Keratinocyte (primary cell): Measurements from ENCODE around the gene IFNB1. TPM values are rescaled to one million over a fixed set of nuclear protein-coding genes. Genes with fewer than 3 reads are reported as not detected.

Experiments used
- DNase-seq: peaks from one replicate; pipeline ENCODE4 v3.0.0-alpha.2; 2011; ENCODE audit warnings: low read depth, missing footprints, low spot score
- FAIRE-seq: peaks from 2 replicates; lab custom pipeline; 2011; peaks lifted over from hg19 to GRCh38; lab: Jason Lieb, UNC
- H2AFZ ChIP-seq: 2 replicates; pipeline ENCODE4 v1.6.0; 2012; ENCODE audit warnings: low read length, control low read depth, inconsistent platforms; ENCODE audit not compliant: control insufficient read depth
- H3K27ac ChIP-seq: 2 replicates; pipeline ENCODE4 v1.5.1; 2011; ENCODE audit warnings: low read length; ENCODE audit not compliant: control insufficient read depth, insufficient read depth
- H3K27me3 ChIP-seq: 3 replicates; pipeline ENCODE4 v1.6.0; 2011; ENCODE audit warnings: low read length; ENCODE audit not compliant: control insufficient read depth, insufficient read depth; ENCODE audit errors: extremely low read depth
- H3K36me3 ChIP-seq, 2 experiments: 2 replicates in 1 of 2; 3 replicates in 1 of 2; pipeline ENCODE4 v1.5.1; 2011; ENCODE audit warnings: low read length in 2 of 2, mild to moderate bottlenecking in 1 of 2; ENCODE audit not compliant: control insufficient read depth in 2 of 2, insufficient read depth in 2 of 2; ENCODE audit errors: extremely low read depth in 1 of 2
- H3K4me1 ChIP-seq: 3 replicates; pipeline ENCODE4 v1.5.1; 2011; ENCODE audit warnings: low read length; ENCODE audit not compliant: control insufficient read depth, insufficient read depth; ENCODE audit errors: extremely low read depth
- H3K4me2 ChIP-seq: 3 replicates; pipeline ENCODE4 v1.6.0; 2011; ENCODE audit warnings: low read depth, low read length; ENCODE audit not compliant: control insufficient read depth, insufficient read depth; ENCODE audit errors: extremely low read depth
- H3K4me3 ChIP-seq, 3 experiments: fragments of 200-600 bp in 1 of 3; sonication (generic) in 1 of 3; 2 replicates in 2 of 3; 3 replicates in 1 of 3; pipeline ENCODE4 v1.5.1; 2011 to 2016; ENCODE audit warnings: low read length in 3 of 3, mild to moderate bottlenecking in 3 of 3, control low read depth in 2 of 3, inconsistent platforms in 1 of 3, low read depth in 1 of 3, mixed read lengths in 1 of 3, mixed run types in 1 of 3, moderate library complexity in 1 of 3; ENCODE audit not compliant: control insufficient read depth in 2 of 3, insufficient read depth in 2 of 3; ENCODE audit errors: extremely low read depth in 1 of 3
- H3K79me2 ChIP-seq: 2 replicates; pipeline ENCODE4 v1.6.0; 2012; ENCODE audit warnings: low read length; ENCODE audit not compliant: control insufficient read depth, insufficient read depth
- H3K9ac ChIP-seq: 3 replicates; pipeline ENCODE4 v1.6.0; 2011; ENCODE audit warnings: low read length; ENCODE audit not compliant: control insufficient read depth, insufficient read depth; ENCODE audit errors: extremely low read depth
- H3K9me1 ChIP-seq: 3 replicates; pipeline ENCODE4 v1.6.0; 2011; ENCODE audit warnings: low read length; ENCODE audit not compliant: control insufficient read depth, insufficient read depth; ENCODE audit errors: extremely low read depth
- H3K9me3 ChIP-seq: 2 replicates; pipeline ENCODE4 v1.5.1; 2012; ENCODE audit warnings: low read depth, low read length; ENCODE audit not compliant: control insufficient read depth
- H4K20me1 ChIP-seq: 3 replicates; pipeline ENCODE4 v1.6.0; 2011; ENCODE audit warnings: low read length; ENCODE audit not compliant: control insufficient read depth, insufficient read depth; ENCODE audit errors: extremely low read depth
- CTCF ChIP-seq, 3 experiments: IDR thresholded peaks in 1 of 3; conservative IDR thresholded peaks in 1 of 3; optimal IDR thresholded peaks in 1 of 3; 2 replicates in 2 of 3; 3 replicates in 1 of 3; pipeline versions ENCODE3 to v1.5.1; 2011; ENCODE audit warnings: low read length in 3 of 3, mild to moderate bottlenecking in 3 of 3, moderate library complexity in 2 of 3, control low read depth in 1 of 3, inconsistent platforms in 1 of 3; ENCODE audit not compliant: insufficient read depth in 2 of 3; ENCODE audit errors: extremely low read depth in 1 of 3
- EZH2 ChIP-seq: IDR thresholded peaks from one replicate; pipeline ENCODE4 v1.6.1; 2012; ENCODE audit warnings: inconsistent platforms, mild to moderate bottlenecking, low read length, moderate library complexity
- dilution Hi-C: fragments of 300-500 bp; cut with MboI; formaldehyde crosslinking; loops from one replicate; pipeline ENCODE4 v1.7.0; 2020; ENCODE audit warnings: low sequenced_read_pairs; ENCODE audit not compliant: extremely low pct_ligation_motif_present
- polyA plus RNA-seq, 5 experiments: library from polyadenylated mRNA; depleted of rRNA in 3 of 5; stranded (reverse) in 3 of 5; stranded (forward) in 1 of 5; unstranded in 1 of 5; fragments of >200 nt; gene quantifications; 1 replicate in 1 of 5; 2 replicates in 3 of 5; 3 replicates in 1 of 5; pipeline versions ENCODE4 v1.2.1 to v1.2.3, GENCODE V29; 2011 to 2012; ENCODE audit warnings: missing spikeins in 2 of 5, low read depth in 1 of 5, low replicate concordance in 1 of 5

IFNB1 gene
- polyA plus RNA-seq, 1 donor (not counting 4 experiments of a cell fraction or from before 2014, with no cell fraction given) = 0.07 TPM

DNA sequence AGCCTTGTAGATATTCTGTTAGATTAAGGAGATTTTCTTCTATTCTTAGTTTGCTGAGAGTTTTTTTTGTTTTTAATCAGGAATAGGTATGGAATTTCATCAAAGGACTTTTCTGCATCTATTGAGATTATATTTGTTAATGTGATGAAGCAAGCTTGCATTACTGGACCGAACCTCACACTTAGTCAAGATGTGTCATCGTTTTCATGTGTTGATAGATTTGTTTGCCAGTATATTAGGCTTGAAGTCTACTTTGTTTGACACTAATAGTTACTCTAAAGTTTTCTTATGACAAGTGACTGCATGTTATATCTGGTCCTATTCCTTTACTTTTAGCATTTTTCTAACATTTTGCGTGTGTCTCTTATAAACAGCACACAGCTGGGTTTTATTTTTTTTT lies 33.9 kb downstream of the IFNB1 start:
- H3K9me3 ChIP-seq = no peaks in the 10 kb centered on the region
- no peaks in the 10 kb centered on the region for H3K4me1 ChIP-seq
- H3K9me1 ChIP-seq = no peaks in the 10 kb centered on the region
- no peaks in the 10 kb centered on the region for H3K79me2 ChIP-seq
- H4K20me1 ChIP-seq = no peaks in the 10 kb centered on the region
- TF ChIP-seq CTCF (optimal IDR thresholded peaks at IDR 0.05 in 1 of 3, IDR thresholded peaks at IDR 0.05 in 1 of 3, conservative IDR thresholded peaks at IDR 0.05 in 1 of 3; ENCODE audit: extremely low read depth in 1 of 3, insufficient read depth in 2 of 3, low read length in 3 of 3) = no peak
- TF ChIP-seq EZH2 = no peak
- dilution Hi-C loops = no loop called here
- no peak overlapping the region for H3K9ac ChIP-seq
- no peak overlapping the region for H3K27ac ChIP-seq
- no peaks in the 10 kb centered on the region for H3K36me3 ChIP-seq
- no peak overlapping the region for H3K4me2 ChIP-seq
- no peaks in the 10 kb centered on the region for H3K27me3 ChIP-seq
- no peak overlapping the region for H2AFZ ChIP-seq
- no peak overlapping the region for H3K4me3 ChIP-seq
- DNase-seq = no peak
- no peak for FAIRE-seq

DNA sequence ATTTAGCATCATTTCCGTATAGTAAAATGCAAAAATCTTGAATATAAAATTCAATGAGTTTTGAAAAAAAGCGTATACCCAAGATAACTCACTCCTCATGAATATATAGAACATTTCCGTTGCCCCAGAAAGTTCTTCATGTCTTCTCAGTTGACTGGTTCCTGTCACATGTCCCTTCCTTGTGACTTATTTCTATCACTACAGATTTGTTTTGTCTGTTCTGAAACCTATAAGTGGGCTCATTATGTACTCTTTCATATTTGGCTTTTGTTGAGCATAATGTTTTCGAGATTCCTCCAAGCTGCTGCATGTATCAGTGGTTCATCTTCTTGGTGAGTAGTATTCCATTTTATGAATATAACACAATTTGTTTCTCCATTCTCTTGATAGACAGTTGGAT lies 35.3 kb downstream of the IFNB1 start:
- Histone ChIP-seq H3K36me3 (no peaks in the 10 kb centered on the region), H3K9ac (no peak overlapping the region), H4K20me1 (no peaks in the 10 kb centered on the region), H3K79me2 (no peaks in the 10 kb centered on the region), H3K27me3 (no peaks in the 10 kb centered on the region), H3K4me1 (no peaks in the 10 kb centered on the region), H3K9me3 (no peaks in the 10 kb centered on the region), H3K27ac (no peak overlapping the region), H3K4me2 (no peak overlapping the region), H3K9me1 (no peaks in the 10 kb centered on the region), H2AFZ (no peak overlapping the region), H3K4me3 (no peak overlapping the region)
- FAIRE-seq (no peak), DNase-seq (no peak)
- TF ChIP-seq CTCF (optimal IDR thresholded peaks at IDR 0.05 in 1 of 3, IDR thresholded peaks at IDR 0.05 in 1 of 3, conservative IDR thresholded peaks at IDR 0.05 in 1 of 3; ENCODE audit: extremely low read depth in 1 of 3, insufficient read depth in 2 of 3, low read length in 3 of 3) = no peak
- TF ChIP-seq EZH2 = no peak
- dilution Hi-C loops = no loop called here
